ENCODE measurements around the gene POLQ.

POLQ gene

GRCh38 chr3:121520510-121520909 lies 25.3 kb downstream of the POLQ start:
- Histone ChIP-seq H3K27ac (no peak overlapping the region), H3K9me3 (no peaks in the 10 kb centered on the region), H3K27me3 (no peaks in the 10 kb centered on the region), H3K4me3 (no peak overlapping the region), H3K36me3 (no peaks in the 10 kb centered on the region), H3K4me1 (no peaks in the 10 kb centered on the region)
- DNase-seq: no peak
- intact Hi-C loops (cut with DNase I; ENCODE audit: low total_unique reads): no loop called here
- TF ChIP-seq CTCF (IDR thresholded peaks at IDR 0.05): no peak

GRCh38 chr3:121517953-121518655 lies 27.7 kb downstream of the POLQ start:
- H3K27ac ChIP-seq: no peak overlapping the region
- H3K9me3 ChIP-seq: no peaks in the 10 kb centered on the region
- DNase-seq: no peak
- no peaks in the 10 kb centered on the region for H3K4me1 ChIP-seq
- no peaks in the 10 kb centered on the region for H3K27me3 ChIP-seq
- H3K4me3 ChIP-seq: no peak overlapping the region
- TF ChIP-seq CTCF (IDR thresholded peaks at IDR 0.05): no peak
- intact Hi-C loops (cut with DNase I; ENCODE audit: low total_unique reads): no loop called here
- no peaks in the 10 kb centered on the region for H3K36me3 ChIP-seq

- no peak overlapping the region for H3K27ac ChIP-seq
- no peak for DNase-seq
- no peaks in the 10 kb centered on the region for H3K4me1 ChIP-seq
- intact Hi-C loops (cut with DNase I; ENCODE audit: low total_unique reads): no loop called here
- H3K36me3 ChIP-seq: no peaks in the 10 kb centered on the region
- H3K9me3 ChIP-seq: no peaks in the 10 kb centered on the region
- no peaks in the 10 kb centered on the region for H3K27me3 ChIP-seq
- no peak overlapping the region for H3K4me3 ChIP-seq
- no peak for TF ChIP-seq CTCF (IDR thresholded peaks at IDR 0.05)
Measured at GRCh38 chr3:121515862-121516261, 29.9 kb downstream of the POLQ start.

GRCh38 chr3:121515313-121515712 lies 30.5 kb downstream of the POLQ start:
- TF ChIP-seq CTCF (IDR thresholded peaks at IDR 0.05): no peak
- intact Hi-C loops (cut with DNase I; ENCODE audit: low total_unique reads): no loop called here
- no peak for DNase-seq

GRCh38 chr3:121514496-121514895 lies 31.3 kb downstream of the POLQ start:
- DNase-seq: no peak
- H3K4me3 ChIP-seq: no peak overlapping the region
- H3K9me3 ChIP-seq: no peaks in the 10 kb centered on the region
- no peaks in the 10 kb centered on the region for H3K4me1 ChIP-seq
- TF ChIP-seq CTCF (IDR thresholded peaks at IDR 0.05): no peak
- intact Hi-C loops (cut with DNase I; ENCODE audit: low total_unique reads): no loop called here
- H3K36me3 ChIP-seq: no peaks in the 10 kb centered on the region
- H3K27me3 ChIP-seq: no peaks in the 10 kb centered on the region
- H3K27ac ChIP-seq: no peak overlapping the region

More at GRCh38 chr3:121515313-121515712, 30.5 kb downstream of the POLQ start:
- Histone ChIP-seq H3K36me3 (no peaks in the 10 kb centered on the region), H3K4me1 (no peaks in the 10 kb centered on the region), H3K9me3 (no peaks in the 10 kb centered on the region), H3K4me3 (no peak overlapping the region), H3K27ac (no peak overlapping the region), H3K27me3 (no peaks in the 10 kb centered on the region)

- intact Hi-C loops (cut with DNase I; ENCODE audit: low total_unique reads): no loop called here
- Histone ChIP-seq H3K9me3 (no peaks in the 10 kb centered on the region), H3K4me1 (no peaks in the 10 kb centered on the region), H3K4me3 (no peak overlapping the region), H3K27me3 (no peaks in the 10 kb centered on the region), H3K36me3 (no peaks in the 10 kb centered on the region), H3K27ac (no peak overlapping the region)
- DNase-seq: no peak
- no peak for TF ChIP-seq CTCF (IDR thresholded peaks at IDR 0.05)
Measured at GRCh38 chr3:121508389-121508788, 37.4 kb downstream of the POLQ start.

Data from tibial artery (tissue), 4 donors.